Sigmoid colon (tissue), 4 donors: ENCODE data around the gene NOL4L.

ENCODE experiments used
- EP300 ChIP-seq, 4 donors: sonication (generic); formaldehyde crosslinking; IDR thresholded peaks; one replicate each; pipeline ENCODE4 v1.6.1; 2017; ENCODE audit warnings: antibody characterized with exemption in 4 of 4
- POLR2A ChIP-seq, 2 donors: fragments of 450-650 bp; IDR thresholded peaks; one replicate each; pipeline ENCODE4 v1.6.1; 2016; ENCODE audit warnings: antibody characterized with exemption in 2 of 2, mild to moderate bottlenecking in 2 of 2, moderate library complexity in 2 of 2
- POLR2AphosphoS5 ChIP-seq, 4 donors: sonication (generic); formaldehyde crosslinking; IDR thresholded peaks; one replicate each; pipeline ENCODE4 v1.6.1; 2017; ENCODE audit warnings: antibody characterized with exemption in 4 of 4
- TF ChIP-seq, protein P1 (sequence below), 4 experiments: fragments of 450-650 bp in 3 of 4; fragments of 200-600 bp in 1 of 4; IDR thresholded peaks; one replicate each; pipeline ENCODE4 v1.5.1; 2016 to 2019; ENCODE audit warnings: antibody characterized with exemption in 4 of 4, mild to moderate bottlenecking in 3 of 4, moderate library complexity in 2 of 4

- TF ChIP-seq, protein P1, sequence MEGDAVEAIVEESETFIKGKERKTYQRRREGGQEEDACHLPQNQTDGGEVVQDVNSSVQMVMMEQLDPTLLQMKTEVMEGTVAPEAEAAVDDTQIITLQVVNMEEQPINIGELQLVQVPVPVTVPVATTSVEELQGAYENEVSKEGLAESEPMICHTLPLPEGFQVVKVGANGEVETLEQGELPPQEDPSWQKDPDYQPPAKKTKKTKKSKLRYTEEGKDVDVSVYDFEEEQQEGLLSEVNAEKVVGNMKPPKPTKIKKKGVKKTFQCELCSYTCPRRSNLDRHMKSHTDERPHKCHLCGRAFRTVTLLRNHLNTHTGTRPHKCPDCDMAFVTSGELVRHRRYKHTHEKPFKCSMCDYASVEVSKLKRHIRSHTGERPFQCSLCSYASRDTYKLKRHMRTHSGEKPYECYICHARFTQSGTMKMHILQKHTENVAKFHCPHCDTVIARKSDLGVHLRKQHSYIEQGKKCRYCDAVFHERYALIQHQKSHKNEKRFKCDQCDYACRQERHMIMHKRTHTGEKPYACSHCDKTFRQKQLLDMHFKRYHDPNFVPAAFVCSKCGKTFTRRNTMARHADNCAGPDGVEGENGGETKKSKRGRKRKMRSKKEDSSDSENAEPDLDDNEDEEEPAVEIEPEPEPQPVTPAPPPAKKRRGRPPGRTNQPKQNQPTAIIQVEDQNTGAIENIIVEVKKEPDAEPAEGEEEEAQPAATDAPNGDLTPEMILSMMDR (IDR thresholded peaks at IDR 0.05) = no peak
- TF ChIP-seq POLR2A (IDR thresholded peaks at IDR 0.05) (no peak), POLR2AphosphoS5 (IDR thresholded peaks at IDR 0.05) (no peak), EP300 (IDR thresholded peaks at IDR 0.05) (no peak)
Measured at GRCh38 chr20:32611868-32612267, 26.7 kb upstream of the NOL4L start.
